Smooth muscle cell (in vitro differentiated cells): ENCODE data around the gene NTRK2. TPM values are rescaled to one million over a fixed set of nuclear protein-coding genes. Genes with fewer than 3 reads are reported as not detected.

Experiments used
- DNase-seq: peaks from one replicate; lab custom pipeline; 2025; ENCODE audit not compliant: unreplicated experiment; lab: John Stamatoyannopoulos, UW
- H2AFZ ChIP-seq: fragments of 200-600 bp; sonication (generic); 2 replicates; pipeline ENCODE4 v1.6.0; 2016; ENCODE audit warnings: antibody characterized with exemption, low read depth, mild to moderate bottlenecking
- H3F3A ChIP-seq: fragments of 200-600 bp; sonication (generic); 2 replicates; pipeline ENCODE4 v1.6.0; 2017; ENCODE audit warnings: antibody characterized with exemption, low read depth
- H3K27ac ChIP-seq: fragments of 200-600 bp; sonication (generic); 2 replicates; pipeline ENCODE4 v1.5.1; 2016; ENCODE audit warnings: low read depth, mild to moderate bottlenecking
- H3K27me3 ChIP-seq: fragments of 200-600 bp; sonication (generic); 2 replicates; pipeline ENCODE4 v1.6.1; 2016; ENCODE audit warnings: low read depth, mild to moderate bottlenecking
- H3K36me3 ChIP-seq: fragments of 200-600 bp; sonication (generic); 2 replicates; pipeline ENCODE4 v1.5.1; 2016; ENCODE audit warnings: low read depth
- H3K4me1 ChIP-seq: fragments of 200-600 bp; sonication (generic); 2 replicates; pipeline ENCODE4 v1.5.1; 2016; ENCODE audit warnings: low read depth
- H3K4me2 ChIP-seq: fragments of 200-600 bp; sonication (generic); 2 replicates; pipeline ENCODE4 v1.6.0; 2016; ENCODE audit warnings: mild to moderate bottlenecking
- H3K4me3 ChIP-seq: fragments of 200-600 bp; sonication (generic); 2 replicates; pipeline ENCODE4 v1.5.1; 2016; ENCODE audit warnings: mild to moderate bottlenecking
- H3K79me2 ChIP-seq: fragments of 200-600 bp; sonication (generic); 2 replicates; pipeline ENCODE4 v1.6.0; 2016; ENCODE audit warnings: low read depth, mild to moderate bottlenecking
- H3K9ac ChIP-seq: fragments of 200-600 bp; sonication (generic); 2 replicates; pipeline ENCODE4 v1.6.0; 2016; ENCODE audit warnings: low read depth
- H3K9me3 ChIP-seq: fragments of 200-600 bp; sonication (generic); replicated peaks from 2 replicates; pipeline ENCODE4 v1.5.1; 2016; ENCODE audit warnings: low read depth
- H4K20me1 ChIP-seq: fragments of 200-600 bp; sonication (generic); 2 replicates; pipeline ENCODE4 v1.6.0; 2016; ENCODE audit warnings: low read depth
- CTCF ChIP-seq: fragments of 200-600 bp; sonication (generic); IDR thresholded peaks from 2 replicates; pipeline ENCODE4 v1.5.1; 2017; ENCODE audit warnings: borderline replicate concordance, mild to moderate bottlenecking, antibody characterized with exemption; ENCODE audit not compliant: insufficient read depth, poor library complexity, severe bottlenecking
- WGBS: methylation state at CpG from one replicate; pipeline ENCODE4 v1.1.7; 2016; ENCODE audit warnings: low lambda C conversion rate; 5-methylcytosine and 5-hydroxymethylcytosine counted together
- polyA plus RNA-seq: library from polyadenylated mRNA; unstranded; fragments of >200 nt; fragmentation: Nextera tagmentation; extraction: Ambion mirVana; gene quantifications from 2 replicates; pipeline ENCODE4 v1.2.1, GENCODE V29; 2016
- total RNA-seq: library from RNA; depleted of rRNA; stranded (reverse); fragments of >200 nt; gene quantifications from 2 replicates; pipeline ENCODE4 v1.2.3, GENCODE V29; 2014

NTRK2 gene
- total RNA-seq (2.2 and 3.9 TPM in 2 replicates), polyA plus RNA-seq (1.4 and 1.7 TPM in 2 replicates)

- no peak within 1 kb of the TSS for H3K27ac ChIP-seq
- H3K4me1 ChIP-seq = no peaks in the 10 kb centered on the region
- TF ChIP-seq CTCF = peak; percentile 28
- H3K9ac ChIP-seq = no peak within 1 kb of the TSS
- no peaks in the 10 kb centered on the region for H4K20me1 ChIP-seq
- H3K4me2 ChIP-seq = peak within 1 kb of the TSS; percentile 92
- DNase-seq = no peak
- peak within 1 kb of the TSS; percentile 57 for H3K4me3 ChIP-seq
- H3K79me2 ChIP-seq = no peaks in the 10 kb centered on the region
- H3K9me3 ChIP-seq = no peaks in the 10 kb centered on the region
- peak within 1 kb of the TSS; percentile 74 for H2AFZ ChIP-seq
- H3K27me3 ChIP-seq = peaks cover 56% of the 10 kb centered on the region
- no peaks in the 10 kb centered on the region for H3K36me3 ChIP-seq
- no peaks in the 10 kb centered on the region for H3F3A ChIP-seq
- WGBS = 2% methylated on average over 65 of the region's 69 CpGs
Observed at GRCh38 chr9:84669288-84670137, at the start of gene NTRK2. TSS of gene NTRK2 (plus strand) at chr9:84669729. CDS start at chr9:84670749, 1,020 bp downstream.

- no peaks in the 10 kb centered on the region for H3K36me3 ChIP-seq
- H3K4me1 ChIP-seq = peaks cover 2% of the 10 kb centered on the region
- H3F3A ChIP-seq = no peaks in the 10 kb centered on the region
- H3K9ac ChIP-seq = no peak overlapping the region
- no peak overlapping the region for H3K4me3 ChIP-seq
- no peak overlapping the region for H2AFZ ChIP-seq
- H3K27ac ChIP-seq = no peak overlapping the region
- H4K20me1 ChIP-seq = no peaks in the 10 kb centered on the region
- no peak overlapping the region for H3K4me2 ChIP-seq
- 45% methylated on average over 2 of the region's 2 CpGs for WGBS
- no peaks in the 10 kb centered on the region for H3K9me3 ChIP-seq
- H3K27me3 ChIP-seq = no peaks in the 10 kb centered on the region
- TF ChIP-seq CTCF = no peak
- no peak for DNase-seq
- no peaks in the 10 kb centered on the region for H3K79me2 ChIP-seq
Observed at GRCh38 chr9:84620338-84620737, 49.2 kb upstream of the NTRK2 start.

GRCh38 chr9:84621811-84622210 lies 47.7 kb upstream of the NTRK2 start:
- no peaks in the 10 kb centered on the region for H3K27me3 ChIP-seq
- no peaks in the 10 kb centered on the region for H4K20me1 ChIP-seq
- no peak overlapping the region for H3K4me3 ChIP-seq
- no peak overlapping the region for H3K27ac ChIP-seq
- H3K4me2 ChIP-seq = no peak overlapping the region
- H3K79me2 ChIP-seq = no peaks in the 10 kb centered on the region
- H3K9me3 ChIP-seq = no peaks in the 10 kb centered on the region
- WGBS = 94% methylated on average over 2 of the region's 2 CpGs
- no peak for DNase-seq
- TF ChIP-seq CTCF = no peak
- no peak overlapping the region for H2AFZ ChIP-seq
- H3K4me1 ChIP-seq = no peaks in the 10 kb centered on the region
- no peaks in the 10 kb centered on the region for H3K36me3 ChIP-seq
- H3F3A ChIP-seq = no peaks in the 10 kb centered on the region
- no peak overlapping the region for H3K9ac ChIP-seq
